ENCODE data around the gene NTM. TPM values are rescaled to one million over a fixed set of nuclear protein-coding genes. Genes with fewer than 3 reads are reported as not detected.
"Not testable (repeated sequence)": the region's sequence is repeated elsewhere in the genome, so short reads cannot be mapped to it uniquely, and the experiment has no call there.

NTM gene
- total RNA-seq, 4 donors from 2014 or later: 0.78 to 1.1 (median 0.88) TPM; not detected in 1

- no peak for TF ChIP-seq POLR2A (IDR thresholded peaks at IDR 0.05)
- TF ChIP-seq CTCF (IDR thresholded peaks at IDR 0.05): no peak
- H3K36me3 ChIP-seq: no peaks in the 10 kb centered on the region
- intact Hi-C loops (cut with DNase I): no loop called here
- H3K4me3 ChIP-seq (replicated peaks in 1 of 3): no peak overlapping the region
- no peaks in the 10 kb centered on the region for H3K9me3 ChIP-seq
- DNase-seq: no peak
- H3K27me3 ChIP-seq: no peaks in the 10 kb centered on the region
- no peak overlapping the region for H3K27ac ChIP-seq
- no peaks in the 10 kb centered on the region for H3K4me1 ChIP-seq
- WGBS, 2 donors: 75 to 79% methylated on average over 4 of the region's 4 CpGs
These were observed 988.1 kb downstream of the NTM start for GRCh38 chr11:132358573-132358953.

GRCh38 chr11:132361011-132361550 lies 990.7 kb downstream of the NTM start:
- Histone ChIP-seq H3K4me1 (no peaks in the 10 kb centered on the region), H3K27me3 (no peaks in the 10 kb centered on the region), H3K9me3 (no peaks in the 10 kb centered on the region), H3K4me3 (replicated peaks in 1 of 3) (no peak overlapping the region), H3K27ac (no peak overlapping the region), H3K36me3 (no peaks in the 10 kb centered on the region)
- TF ChIP-seq POLR2A (IDR thresholded peaks at IDR 0.05): no peak
- no peak for TF ChIP-seq CTCF (IDR thresholded peaks at IDR 0.05)
- intact Hi-C loops (cut with DNase I): no loop called here
- 74 to 78% methylated on average over 8 of the region's 8 CpGs for WGBS, 2 donors
- no peak for DNase-seq

GRCh38 chr11:132365650-132366049 lies 995.2 kb downstream of the NTM start:
- WGBS, 2 donors: 94% methylated on average over 3 of the region's 3 CpGs
- TF ChIP-seq CTCF (IDR thresholded peaks at IDR 0.05) (no peak), POLR2A (IDR thresholded peaks at IDR 0.05) (no peak)
- no peaks in the 10 kb centered on the region for H3K4me1 ChIP-seq
- H3K36me3 ChIP-seq: no peaks in the 10 kb centered on the region
- no peaks in the 10 kb centered on the region for H3K9me3 ChIP-seq
- DNase-seq: no peak
- H3K27me3 ChIP-seq: no peaks in the 10 kb centered on the region
- no peak overlapping the region for H3K4me3 ChIP-seq (replicated peaks in 1 of 3)
- intact Hi-C loops (cut with DNase I): no loop called here
- H3K27ac ChIP-seq: no peak overlapping the region

GRCh38 chr11:132367293-132367692 lies 996.9 kb downstream of the NTM start:
- intact Hi-C loops (cut with DNase I): no loop called here
- Histone ChIP-seq H3K9me3 (no peaks in the 10 kb centered on the region), H3K27me3 (no peaks in the 10 kb centered on the region), H3K4me3 (replicated peaks in 1 of 3) (no peak overlapping the region), H3K27ac (no peak overlapping the region), H3K36me3 (no peaks in the 10 kb centered on the region), H3K4me1 (no peaks in the 10 kb centered on the region)
- 93 to 95% methylated on average over 3 of the region's 3 CpGs for WGBS, 2 donors
- no peak for TF ChIP-seq CTCF (IDR thresholded peaks at IDR 0.05)
- TF ChIP-seq POLR2A (IDR thresholded peaks at IDR 0.05): no peak
- no peak for DNase-seq

GRCh38 chr11:132370114-132370513 lies 999.7 kb downstream of the NTM start:
- H3K36me3 ChIP-seq; H3K9me3 ChIP-seq; intact Hi-C loops (cut with DNase I); H3K4me1 ChIP-seq; H3K4me3 ChIP-seq (replicated peaks in 1 of 3); H3K27me3 ChIP-seq; H3K27ac ChIP-seq; DNase-seq: not testable (repeated sequence)
